Peyer's patch (tissue), 4 donors: ENCODE results near the gene VAV3. TPM values are rescaled to one million over a fixed set of nuclear protein-coding genes. Genes with fewer than 3 reads are reported as not detected.
A peak's percentile ranks its signal among the peaks of the same experiment; 100 is the strongest.
"Not testable (repeated sequence)": the region's sequence is repeated elsewhere in the genome, so short reads cannot be mapped to it uniquely, and the experiment has no call there.

ENCODE experiments used
- DNase-seq, 3 donors: peaks; one replicate each; pipeline ENCODE4 v3.0.0-alpha.2; 2017 to 2019
- H3K27ac ChIP-seq, 4 donors: fragments of 200-600 bp; sonication (generic); one replicate each; pipeline ENCODE4 v1.5.1; 2016 to 2019
- H3K27me3 ChIP-seq, 2 donors: fragments of 200-600 bp; sonication (generic); one replicate each; pipeline ENCODE4 v1.5.1; 2019
- H3K36me3 ChIP-seq, 3 donors: fragments of 200-600 bp; sonication (generic); one replicate each; pipeline ENCODE4 v1.5.1; 2016 to 2019
- H3K4me1 ChIP-seq, 4 donors: fragments of 200-600 bp; sonication (generic); one replicate each; pipeline ENCODE4 v1.5.1; 2016 to 2019
- H3K4me3 ChIP-seq, 4 donors: fragments of 200-600 bp; sonication (generic); 1 replicate in 3 of 4; 2 replicates in 1 of 4; pipeline ENCODE4 v1.5.1; 2016 to 2019; ENCODE audit warnings: mild to moderate bottlenecking in 1 of 4
- H3K9me3 ChIP-seq, 4 donors: fragments of 200-600 bp; sonication (generic); one replicate each; pipeline ENCODE4 v1.5.1; 2016 to 2019; ENCODE audit warnings: mild to moderate bottlenecking in 1 of 4
- CTCF ChIP-seq, 6 experiments: fragments of 450-650 bp in 4 of 6; fragments of 200-600 bp in 2 of 6; sonication (generic) in 1 of 6; IDR thresholded peaks; one replicate each; pipeline ENCODE4 v1.5.1; 2017 to 2019; ENCODE audit warnings: antibody characterized with exemption in 6 of 6, mild to moderate bottlenecking in 3 of 6, moderate library complexity in 1 of 6
- POLR2A ChIP-seq, 2 donors: fragments of 450-650 bp; IDR thresholded peaks; one replicate each; pipeline ENCODE4 v1.5.1; 2017; ENCODE audit warnings: antibody characterized with exemption in 2 of 2, mild to moderate bottlenecking in 2 of 2, moderate library complexity in 2 of 2
- total RNA-seq, 4 donors: library from RNA; depleted of rRNA; stranded (reverse); fragments of >200 nt; gene quantifications; one replicate each; pipeline ENCODE4 v1.1.0, GENCODE V29; 2016

Gene VAV3
- total RNA-seq, 4 donors from 2014 or later: 32.1 to 60.9 (median 41.5) TPM

- no peak overlapping the region for H3K27ac ChIP-seq
- no peak overlapping the region for H3K4me3 ChIP-seq
- no peaks in the 10 kb centered on the region for H3K36me3 ChIP-seq
- TF ChIP-seq POLR2A (IDR thresholded peaks at IDR 0.05) (no peak), CTCF (IDR thresholded peaks at IDR 0.05) (no peak)
- DNase-seq: no peak
- no peaks in the 10 kb centered on the region for H3K9me3 ChIP-seq
- no peaks in the 10 kb centered on the region for H3K4me1 ChIP-seq
- no peaks in the 10 kb centered on the region for H3K27me3 ChIP-seq
Observed at GRCh38 chr1:107851418-107851817, 113.6 kb downstream of the VAV3 start.

- not testable (repeated sequence) for H3K27me3 ChIP-seq, H3K36me3 ChIP-seq, H3K9me3 ChIP-seq, H3K4me1 ChIP-seq
- Histone ChIP-seq H3K4me3 (peak overlapping the region in 1 of 4 donors; percentile 18), H3K27ac (peak overlapping the region in 1 of 4 donors; percentile 72)
- peak in 2 of 3 donors; percentile 53 to 56 for DNase-seq
Observed at GRCh38 chr1:107844541-107845194, 120.3 kb downstream of the VAV3 start.

GRCh38 chr1:107843989-107844388, 121.0 kb downstream of the VAV3 start:
- TF ChIP-seq POLR2A (IDR thresholded peaks at IDR 0.05): no peak
- no peak for TF ChIP-seq CTCF (IDR thresholded peaks at IDR 0.05)

GRCh38 chr1:107842241-107842640, 122.7 kb downstream of the VAV3 start:
- Histone ChIP-seq H3K36me3 (no peaks in the 10 kb centered on the region), H3K4me3 (no peak overlapping the region), H3K27ac (peak overlapping the region in 1 of 4 donors; percentile 58), H3K27me3 (no peaks in the 10 kb centered on the region), H3K9me3 (peaks cover 0 to 4% (median 0%) of the 10 kb centered on the region in 4 donors), H3K4me1 (peaks cover 0 to 8% (median 0%) of the 10 kb centered on the region in 4 donors)
- TF ChIP-seq CTCF (IDR thresholded peaks at IDR 0.05) (no peak), POLR2A (IDR thresholded peaks at IDR 0.05) (no peak)
- DNase-seq: no peak

More at GRCh38 chr1:107843989-107844388, 121.0 kb downstream of the VAV3 start:
- no peak for DNase-seq
- peaks cover 0 to 8% (median 0%) of the 10 kb centered on the region in 4 donors for H3K4me1 ChIP-seq
- H3K9me3 ChIP-seq: no peaks in the 10 kb centered on the region
- no peaks in the 10 kb centered on the region for H3K27me3 ChIP-seq
- H3K27ac ChIP-seq: peak overlapping the region in 1 of 4 donors; percentile 72
- H3K4me3 ChIP-seq: peak overlapping the region in 1 of 4 donors; percentile 18
- no peaks in the 10 kb centered on the region for H3K36me3 ChIP-seq

- DNase-seq: no peak
Observed at GRCh38 chr1:107840725-107841124, 124.3 kb downstream of the VAV3 start.

More at GRCh38 chr1:107840725-107841124, 124.3 kb downstream of the VAV3 start:
- Histone ChIP-seq H3K27me3 (no peaks in the 10 kb centered on the region), H3K4me3 (no peak overlapping the region), H3K27ac (peak overlapping the region in 1 of 4 donors; percentile 53), H3K9me3 (peaks cover 0 to 4% (median 0%) of the 10 kb centered on the region in 4 donors), H3K36me3 (no peaks in the 10 kb centered on the region), H3K4me1 (peaks cover 0 to 8% (median 0%) of the 10 kb centered on the region in 4 donors)
- TF ChIP-seq CTCF (IDR thresholded peaks at IDR 0.05): no peak
- TF ChIP-seq POLR2A (IDR thresholded peaks at IDR 0.05): no peak
